OCI-LY7 (cell line): ENCODE results near the gene IQCH. TPM values are rescaled to one million over a fixed set of nuclear protein-coding genes. Genes with fewer than 3 reads are reported as not detected.

Experiments
- BruUV-seq: library from RNA; stranded (reverse); fragments of 400-500 nt; replicated peaks from 2 replicates; lab custom pipeline; 2021; lab: Mats Ljungman, UMichigan
- CTCF ChIA-PET: fragments of 300-600 bp; sonication (Branson Sonifier 250); formaldehyde crosslinking; loops from one replicate; lab custom pipeline; 2022; ENCODE audit warnings: antibody characterized with exemption; ENCODE audit not compliant: unreplicated experiment; lab: Charles Lee
- POLR2A ChIA-PET: fragments of 300-600 bp; sonication (Branson Sonifier 250); formaldehyde crosslinking; loops from one replicate; lab custom pipeline; 2022; ENCODE audit warnings: antibody characterized with exemption; lab: Charles Lee
- DNase-seq: peaks from one replicate; pipeline ENCODE4 v3.0.0-alpha.2; 2015; ENCODE audit warnings: low spot score
- H2AFZ ChIP-seq: fragments of 200-600 bp; sonication (generic), shearing (Covaris generic); 2 replicates; pipeline ENCODE4 v1.6.1; 2014; ENCODE audit warnings: mild to moderate bottlenecking, antibody characterized with exemption, low read length, moderate library complexity
- H3K27ac ChIP-seq: fragments of 200-600 bp; sonication (generic); 2 replicates; pipeline ENCODE4 v1.5.1; 2014; ENCODE audit warnings: mixed run types, low read depth, mild to moderate bottlenecking, moderate library complexity, low read length, inconsistent platforms; ENCODE audit not compliant: poor library complexity, severe bottlenecking
- H3K36me3 ChIP-seq: fragments of 200-600 bp; sonication (generic); 2 replicates; pipeline ENCODE4 v1.6.1; 2014; ENCODE audit warnings: mild to moderate bottlenecking, antibody characterized with exemption, low read length, moderate library complexity, mixed read lengths; ENCODE audit not compliant: insufficient read depth
- H3K4me1 ChIP-seq: fragments of 200-600 bp; sonication (generic); 2 replicates; pipeline ENCODE4 v1.5.1; 2014; ENCODE audit warnings: mild to moderate bottlenecking, low read length; ENCODE audit not compliant: insufficient read depth, poor library complexity, severe bottlenecking
- H3K4me2 ChIP-seq: fragments of 200-600 bp; sonication (generic); 2 replicates; pipeline ENCODE4 v1.6.1; 2014; ENCODE audit warnings: mild to moderate bottlenecking, low read length
- H3K4me3 ChIP-seq: fragments of 200-600 bp; sonication (generic); 2 replicates; pipeline ENCODE4 v1.5.1; 2014; ENCODE audit warnings: mild to moderate bottlenecking, low read depth, low read length; ENCODE audit not compliant: poor library complexity, severe bottlenecking
- H3K79me2 ChIP-seq: fragments of 200-600 bp; sonication (generic); 2 replicates; pipeline ENCODE4 v1.6.1; 2016; ENCODE audit warnings: low read depth, mild to moderate bottlenecking, low read length, moderate library complexity, mixed read lengths; ENCODE audit not compliant: insufficient read depth
- H3K9me2 ChIP-seq: fragments of 200-600 bp; sonication (generic); 2 replicates; pipeline ENCODE4 v1.6.1; 2016; ENCODE audit warnings: mild to moderate bottlenecking, low read length, mixed read lengths; ENCODE audit not compliant: insufficient read depth
- H3K9me3 ChIP-seq: fragments of 200-600 bp; sonication (generic); 2 replicates; pipeline ENCODE4 v1.6.1; 2014; ENCODE audit warnings: mild to moderate bottlenecking, mixed run types, low read length, mixed read lengths
- H4K20me1 ChIP-seq: fragments of 200-600 bp; sonication (generic); 2 replicates; pipeline ENCODE4 v1.6.1; 2014; ENCODE audit warnings: mild to moderate bottlenecking, antibody characterized with exemption, low read length, moderate library complexity, mixed read lengths; ENCODE audit not compliant: insufficient read depth
- EZH2phosphoT487 ChIP-seq: fragments of 200-600 bp; sonication (generic); IDR thresholded peaks from 2 replicates; pipeline ENCODE4 v1.6.1; 2018; ENCODE audit warnings: low read depth, borderline replicate concordance, mild to moderate bottlenecking, mixed run types, antibody characterized with exemption, low read length, moderate library complexity, mixed read lengths
- intact Hi-C: fragments of 100-400 bp; cut with micrococcal nuclease; formaldehyde crosslinking; loops from one replicate; pipeline ENCODE4 v1.10.0; 2022; ENCODE audit not compliant: unreplicated experiment
- total RNA-seq, 2 experiments: library from RNA; depleted of rRNA in 1 of 2; stranded (reverse); fragments of >200 nt in 1 of 2; shearing (Covaris generic) in 1 of 2; gene quantifications; 2 replicates each; pipeline ENCODE4 v1.2.3, GENCODE V29; 2014 to 2022
- TF ChIP-seq, protein P1 (sequence below): fragments of 200-600 bp; sonication (generic); conservative IDR thresholded peaks from 2 replicates; pipeline ENCODE4 v1.5.1; 2014; ENCODE audit warnings: mild to moderate bottlenecking, antibody characterized with exemption, low read length, moderate library complexity, mixed read lengths

Gene IQCH
- total RNA-seq, 2 experiments from 2014 or later: 3.9 to 5.8 TPM

DNA sequence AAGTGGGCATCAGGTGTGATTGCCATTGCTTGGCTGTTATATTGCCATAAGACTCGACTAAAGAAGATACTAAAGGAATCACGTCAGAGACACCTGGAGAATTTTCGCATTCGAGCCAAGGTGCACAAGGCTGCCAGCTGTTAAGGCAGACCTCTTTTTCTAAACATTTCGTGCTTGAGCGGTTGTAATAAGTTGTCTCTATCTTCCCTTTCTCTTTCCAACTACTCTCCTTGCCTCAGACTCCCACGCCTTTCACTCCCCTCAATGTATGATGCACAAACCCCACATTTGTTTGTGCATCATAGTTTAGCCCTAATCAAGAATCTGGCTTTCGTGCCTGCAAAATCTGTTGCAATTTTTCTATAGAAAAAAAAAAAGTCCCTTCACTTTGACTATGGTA lies 118.0 kb downstream of the IQCH start:
- Histone ChIP-seq H3K9me3 (no peaks in the 10 kb centered on the region), H2AFZ (no peak overlapping the region), H3K79me2 (no peaks in the 10 kb centered on the region), H3K4me1 (no peaks in the 10 kb centered on the region), H3K36me3 (no peaks in the 10 kb centered on the region), H3K4me2 (no peak overlapping the region), H3K9me2 (no peaks in the 10 kb centered on the region), H4K20me1 (no peaks in the 10 kb centered on the region), H3K27ac (no peak overlapping the region), H3K4me3 (no peak overlapping the region)
- BruUV-seq: no TSS peak
- POLR2A ChIA-PET: interaction anchor here (0.7 kb wide), 1 partner anchor 617 kb away, joined by 3 read pairs; no protein-coding TSS in a partner anchor
- CTCF ChIA-PET: no interaction called here
- TF ChIP-seq EZH2phosphoT487: no peak
- TF ChIP-seq, protein P1, sequence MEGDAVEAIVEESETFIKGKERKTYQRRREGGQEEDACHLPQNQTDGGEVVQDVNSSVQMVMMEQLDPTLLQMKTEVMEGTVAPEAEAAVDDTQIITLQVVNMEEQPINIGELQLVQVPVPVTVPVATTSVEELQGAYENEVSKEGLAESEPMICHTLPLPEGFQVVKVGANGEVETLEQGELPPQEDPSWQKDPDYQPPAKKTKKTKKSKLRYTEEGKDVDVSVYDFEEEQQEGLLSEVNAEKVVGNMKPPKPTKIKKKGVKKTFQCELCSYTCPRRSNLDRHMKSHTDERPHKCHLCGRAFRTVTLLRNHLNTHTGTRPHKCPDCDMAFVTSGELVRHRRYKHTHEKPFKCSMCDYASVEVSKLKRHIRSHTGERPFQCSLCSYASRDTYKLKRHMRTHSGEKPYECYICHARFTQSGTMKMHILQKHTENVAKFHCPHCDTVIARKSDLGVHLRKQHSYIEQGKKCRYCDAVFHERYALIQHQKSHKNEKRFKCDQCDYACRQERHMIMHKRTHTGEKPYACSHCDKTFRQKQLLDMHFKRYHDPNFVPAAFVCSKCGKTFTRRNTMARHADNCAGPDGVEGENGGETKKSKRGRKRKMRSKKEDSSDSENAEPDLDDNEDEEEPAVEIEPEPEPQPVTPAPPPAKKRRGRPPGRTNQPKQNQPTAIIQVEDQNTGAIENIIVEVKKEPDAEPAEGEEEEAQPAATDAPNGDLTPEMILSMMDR: no peak
- intact Hi-C loops: no loop called here
- DNase-seq: no peak

DNA sequence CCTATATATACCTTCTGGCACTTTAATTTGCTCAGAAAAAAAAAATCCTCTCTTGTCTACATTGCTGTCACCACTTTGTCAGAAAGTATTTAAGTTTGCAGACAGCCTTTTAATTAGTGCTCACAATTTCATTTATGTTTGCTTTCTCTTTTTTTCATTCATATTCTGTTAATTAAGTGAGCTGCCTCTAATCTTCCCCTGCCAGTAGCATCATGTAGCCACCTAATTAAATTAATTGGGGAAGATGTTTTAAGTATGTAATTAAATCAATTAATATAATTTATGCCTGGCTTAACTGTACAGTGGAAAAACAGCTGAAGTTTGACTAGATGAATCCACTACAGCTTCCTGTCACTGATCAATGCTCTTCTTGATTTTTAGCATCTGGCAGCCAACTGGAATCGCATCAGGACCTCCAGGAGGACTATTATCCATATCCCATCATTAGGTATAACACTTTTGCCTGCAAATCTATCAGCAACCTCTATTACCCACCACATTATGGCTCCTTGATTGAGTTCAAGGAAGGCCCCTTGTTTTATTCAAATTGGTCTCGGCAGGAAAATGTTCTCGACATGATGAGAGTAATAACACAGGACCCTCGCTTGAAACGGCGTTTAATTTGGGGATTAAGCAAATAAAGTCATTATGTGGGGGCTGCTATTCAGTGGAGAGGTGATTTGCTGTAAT lies 118.5 kb downstream of the IQCH start:
- ChIA-PET CTCF (no interaction called here), POLR2A (interaction anchor here (0.7 kb wide), 1 partner anchor 616 kb away, joined by 3 read pairs; no protein-coding TSS in a partner anchor)
- Histone ChIP-seq H2AFZ (no peak overlapping the region), H3K9me2 (no peaks in the 10 kb centered on the region), H3K4me1 (no peaks in the 10 kb centered on the region), H4K20me1 (no peaks in the 10 kb centered on the region), H3K4me2 (no peak overlapping the region), H3K36me3 (no peaks in the 10 kb centered on the region), H3K4me3 (no peak overlapping the region), H3K79me2 (no peaks in the 10 kb centered on the region), H3K9me3 (no peaks in the 10 kb centered on the region), H3K27ac (no peak overlapping the region)
- intact Hi-C loops: no loop called here
- BruUV-seq: no TSS peak
- no peak for DNase-seq
- TF ChIP-seq, protein P1: no peak
- no peak for TF ChIP-seq EZH2phosphoT487

DNA sequence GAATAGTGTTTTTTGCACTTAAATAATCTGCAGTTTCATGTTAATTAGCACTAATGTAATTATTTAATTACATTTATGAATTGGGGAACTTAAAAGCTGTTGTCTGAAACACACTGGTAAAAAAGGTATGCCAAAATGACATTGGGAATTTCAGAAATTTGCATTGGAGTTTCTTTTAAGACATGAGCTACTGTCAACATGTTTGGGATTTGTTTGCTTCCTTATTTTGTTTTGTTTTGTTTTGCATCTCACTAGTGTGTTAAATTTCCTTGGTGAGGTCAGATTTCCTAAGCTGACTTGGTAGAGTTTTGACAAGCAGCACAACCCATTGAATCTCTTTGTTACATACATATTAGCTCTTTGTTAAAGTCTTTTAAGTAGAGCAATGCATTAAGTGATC lies 119.4 kb downstream of the IQCH start:
- no peaks in the 10 kb centered on the region for H3K79me2 ChIP-seq
- H3K36me3 ChIP-seq: no peaks in the 10 kb centered on the region
- no peaks in the 10 kb centered on the region for H3K9me3 ChIP-seq
- TF ChIP-seq, protein P1: no peak
- no peak for TF ChIP-seq EZH2phosphoT487
- H3K4me2 ChIP-seq: no peak overlapping the region
- CTCF ChIA-PET: no interaction called here
- no peak overlapping the region for H3K27ac ChIP-seq
- BruUV-seq: no TSS peak
- no peak overlapping the region for H2AFZ ChIP-seq
- H3K9me2 ChIP-seq: no peaks in the 10 kb centered on the region
- H3K4me1 ChIP-seq: no peaks in the 10 kb centered on the region
- no peaks in the 10 kb centered on the region for H4K20me1 ChIP-seq
- POLR2A ChIA-PET: no interaction called here
- intact Hi-C loops: no loop called here
- no peak overlapping the region for H3K4me3 ChIP-seq
- no peak for DNase-seq
